IPS-18c (cell line): ENCODE measurements around the gene ECM1.
A peak's percentile ranks its signal among the peaks of the same experiment; 100 is the strongest.

Experiments
- H3K4me3 ChIP-seq: 2 replicates; pipeline ENCODE4 v1.7.0; 2013; ENCODE audit warnings: low read depth, mild to moderate bottlenecking, low read length, moderate library complexity; ENCODE audit not compliant: insufficient read depth
- H3K9me3 ChIP-seq: one replicate; pipeline ENCODE4 v1.6.1; 2013; ENCODE audit warnings: mild to moderate bottlenecking, low read length, moderate library complexity; ENCODE audit not compliant: control insufficient read depth, insufficient read depth

Gene ECM1

GRCh38 chr1:150561974-150562445 lies 54.1 kb downstream of the ECM1 start:
- H3K9me3 ChIP-seq = no peaks in the 10 kb centered on the region

GRCh38 chr1:150562446-150563339 lies 54.8 kb downstream of the ECM1 start:
- H3K9me3 ChIP-seq = no peaks in the 10 kb centered on the region
- peak overlapping the region; percentile 63; the same call in 1 of the 2 replicates for H3K4me3 ChIP-seq

More at GRCh38 chr1:150561974-150562445, 54.1 kb downstream of the ECM1 start:
- peak overlapping the region; percentile 63; the same call in 1 of the 2 replicates for H3K4me3 ChIP-seq
